Trophoblast cell (in vitro differentiated cells and primary cell): ENCODE data around the gene UGT1A4.

Experiments
- DNase-seq, 2 donors: peaks; one replicate each; pipeline ENCODE4 v3.0.0-alpha.2; 2016
- H2AFZ ChIP-seq: 2 replicates; pipeline ENCODE4 v1.6.1; 2013; ENCODE audit warnings: low read length, moderate library complexity, mild to moderate bottlenecking; ENCODE audit not compliant: insufficient read depth, poor library complexity
- H2AK5ac ChIP-seq: 2 replicates; pipeline ENCODE4 v1.6.1; 2013; ENCODE audit warnings: mild to moderate bottlenecking, low read length
- H2BK120ac ChIP-seq: 2 replicates; pipeline ENCODE4 v1.6.1; 2013; ENCODE audit warnings: low read length, mild to moderate bottlenecking, moderate library complexity; ENCODE audit not compliant: insufficient read depth, poor library complexity
- H2BK12ac ChIP-seq: 2 replicates; pipeline ENCODE4 v1.6.1; 2013; ENCODE audit warnings: mild to moderate bottlenecking, low read length, moderate library complexity
- H2BK5ac ChIP-seq: 2 replicates; pipeline ENCODE4 v1.6.1; 2013; ENCODE audit warnings: low read length, low read depth, moderate library complexity, mild to moderate bottlenecking; ENCODE audit not compliant: poor library complexity
- H3K14ac ChIP-seq: 2 replicates; pipeline ENCODE4 v1.6.1; 2013; ENCODE audit warnings: mild to moderate bottlenecking, low read length
- H3K18ac ChIP-seq: 2 replicates; pipeline ENCODE4 v1.6.1; 2013; ENCODE audit warnings: mild to moderate bottlenecking, low read length
- H3K23ac ChIP-seq: 2 replicates; pipeline ENCODE4 v1.6.1; 2013; ENCODE audit warnings: low read length
- H3K27ac ChIP-seq: 2 replicates; pipeline ENCODE4 v1.5.1; 2013; ENCODE audit warnings: low read depth, mild to moderate bottlenecking, inconsistent platforms, low read length, moderate library complexity
- H3K27me3 ChIP-seq: 2 replicates; pipeline ENCODE4 v1.6.1; 2013; ENCODE audit warnings: inconsistent platforms, mild to moderate bottlenecking, low read length, moderate library complexity; ENCODE audit not compliant: insufficient read depth
- H3K36me3 ChIP-seq, 2 experiments: 1 replicate in 1 of 2; 2 replicates in 1 of 2; pipeline ENCODE4 v1.6.1; 2013; ENCODE audit warnings: low read length in 2 of 2, mild to moderate bottlenecking in 2 of 2, moderate library complexity in 1 of 2; ENCODE audit not compliant: insufficient read depth in 2 of 2, control insufficient read depth in 1 of 2
- H3K4ac ChIP-seq: 2 replicates; pipeline ENCODE4 v1.6.1; 2013; ENCODE audit warnings: low read depth, mild to moderate bottlenecking, low read length, moderate library complexity
- H3K4me1 ChIP-seq, 2 experiments: 1 replicate in 1 of 2; 2 replicates in 1 of 2; pipeline ENCODE4 v1.6.1; 2013; ENCODE audit warnings: low read length in 2 of 2, mild to moderate bottlenecking in 2 of 2, moderate library complexity in 1 of 2; ENCODE audit not compliant: insufficient read depth in 2 of 2, control insufficient read depth in 1 of 2
- H3K4me2 ChIP-seq: 2 replicates; pipeline ENCODE4 v1.6.1; 2013; ENCODE audit warnings: inconsistent platforms, mild to moderate bottlenecking, low read length, moderate library complexity
- H3K4me3 ChIP-seq: 2 replicates; pipeline ENCODE4 v1.5.1; 2013; ENCODE audit warnings: mild to moderate bottlenecking, low read depth, low read length, inconsistent platforms
- H3K79me1 ChIP-seq: one replicate; pipeline ENCODE4 v1.6.1; 2013; ENCODE audit warnings: low read length
- H3K79me2 ChIP-seq: 2 replicates; pipeline ENCODE4 v1.6.1; 2013; ENCODE audit warnings: low read length, mild to moderate bottlenecking; ENCODE audit not compliant: control insufficient read depth, insufficient read depth, poor library complexity
- H3K9ac ChIP-seq: 2 replicates; pipeline ENCODE4 v1.6.1; 2013; ENCODE audit warnings: mild to moderate bottlenecking, low read length
- H3K9me3 ChIP-seq: 2 replicates; pipeline ENCODE4 v1.6.1; 2013; ENCODE audit warnings: low read depth, mild to moderate bottlenecking, control low read depth, inconsistent platforms, low read length; ENCODE audit not compliant: insufficient read depth
- H4K12ac ChIP-seq: 2 replicates; pipeline ENCODE4 v1.6.1; 2013; ENCODE audit warnings: low read depth, mild to moderate bottlenecking, low read length, moderate library complexity
- H4K8ac ChIP-seq: 2 replicates; pipeline ENCODE4 v1.6.1; 2013; ENCODE audit warnings: low read depth, mild to moderate bottlenecking, low read length, moderate library complexity
- H4K91ac ChIP-seq: one replicate; pipeline ENCODE4 v1.6.1; 2013; ENCODE audit warnings: low read depth, mild to moderate bottlenecking, low read length, moderate library complexity
- WGBS: extraction: QIAGEN DNeasy Blood & Tissue Kit; methylation state at CpG from one replicate; pipeline ENCODE4 v1.1.7; 2013; ENCODE audit warnings: missing lambda C conversion rate; ENCODE audit not compliant: insufficient read length, insufficient coverage; ENCODE audit errors: extremely low coverage; 5-methylcytosine and 5-hydroxymethylcytosine counted together

UGT1A4 gene

GRCh38 chr2:233793465-233794127 lies 75.1 kb downstream of the UGT1A4 start:
- H3K4me1 ChIP-seq, result no peaks in the 10 kb centered on the region
- no CpG with 5 or more reads among the region's 18 CpGs for WGBS
- H3K79me1 ChIP-seq, result no peaks in the 10 kb centered on the region
- H3K9ac ChIP-seq, result no peak overlapping the region
- H3K27ac ChIP-seq, result no peak overlapping the region
- H3K4me3 ChIP-seq, result no peak overlapping the region
- H2BK120ac ChIP-seq, result no peak overlapping the region
- H2BK5ac ChIP-seq, result no peak overlapping the region
- no peak overlapping the region for H2BK12ac ChIP-seq
- H3K14ac ChIP-seq, result no peak overlapping the region
- no peak overlapping the region for H3K18ac ChIP-seq
- H4K12ac ChIP-seq, result no peak overlapping the region
- H3K23ac ChIP-seq, result no peak overlapping the region
- no peaks in the 10 kb centered on the region for H3K79me2 ChIP-seq
- H4K8ac ChIP-seq, result no peak overlapping the region
- H3K36me3 ChIP-seq, result no peaks in the 10 kb centered on the region
- H2AFZ ChIP-seq, result no peak overlapping the region
- H4K91ac ChIP-seq, result no peak overlapping the region
- H3K4ac ChIP-seq, result no peak overlapping the region
- no peak overlapping the region for H3K4me2 ChIP-seq
- no peak for DNase-seq
- H2AK5ac ChIP-seq, result no peak overlapping the region
- H3K9me3 ChIP-seq, result peaks cover 19% of the 10 kb centered on the region
- no peaks in the 10 kb centered on the region for H3K27me3 ChIP-seq

GRCh38 chr2:233794128-233794658 lies 75.7 kb downstream of the UGT1A4 start:
- no peaks in the 10 kb centered on the region for H3K79me2 ChIP-seq
- H3K27me3 ChIP-seq, result no peaks in the 10 kb centered on the region
- H3K23ac ChIP-seq, result no peak overlapping the region
- no peak overlapping the region for H3K4me3 ChIP-seq
- H3K18ac ChIP-seq, result no peak overlapping the region
- no peak overlapping the region for H3K4ac ChIP-seq
- no peaks in the 10 kb centered on the region for H3K36me3 ChIP-seq
- no peak overlapping the region for H4K12ac ChIP-seq
- no peak overlapping the region for H2BK120ac ChIP-seq
- H3K4me1 ChIP-seq, result no peaks in the 10 kb centered on the region
- H4K91ac ChIP-seq, result no peak overlapping the region
- no peak overlapping the region for H2AFZ ChIP-seq
- no peak overlapping the region for H2BK5ac ChIP-seq
- H3K4me2 ChIP-seq, result no peak overlapping the region
- no peak overlapping the region for H3K9ac ChIP-seq
- H3K14ac ChIP-seq, result no peak overlapping the region
- H3K27ac ChIP-seq, result no peak overlapping the region
- no peak overlapping the region for H2BK12ac ChIP-seq
- WGBS, result no CpG with 5 or more reads among the region's 17 CpGs
- H3K79me1 ChIP-seq, result no peaks in the 10 kb centered on the region
- peaks cover 16% of the 10 kb centered on the region for H3K9me3 ChIP-seq
- no peak overlapping the region for H4K8ac ChIP-seq
- no peak overlapping the region for H2AK5ac ChIP-seq
- no peak for DNase-seq

- Histone ChIP-seq H3K23ac (no peak overlapping the region), H2AK5ac (no peak overlapping the region), H3K4me1 (no peaks in the 10 kb centered on the region), H2BK5ac (no peak overlapping the region), H3K4ac (no peak overlapping the region), H4K91ac (no peak overlapping the region), H3K79me2 (no peaks in the 10 kb centered on the region), H4K12ac (no peak overlapping the region), H2AFZ (no peak overlapping the region), H3K36me3 (no peaks in the 10 kb centered on the region), H2BK12ac (no peak overlapping the region), H3K9me3 (peaks cover 16% of the 10 kb centered on the region), H3K4me3 (no peak overlapping the region), H3K4me2 (no peak overlapping the region), H3K9ac (no peak overlapping the region), H3K79me1 (no peaks in the 10 kb centered on the region), H3K18ac (no peak overlapping the region), H3K14ac (no peak overlapping the region), H2BK120ac (no peak overlapping the region), H3K27me3 (no peaks in the 10 kb centered on the region), H4K8ac (no peak overlapping the region), H3K27ac (no peak overlapping the region)
- DNase-seq, result no peak
- WGBS, result no CpG with 5 or more reads among the region's 13 CpGs
Observed at GRCh38 chr2:233795735-233796171, 77.2 kb downstream of the UGT1A4 start.

GRCh38 chr2:233796254-233796653 lies 77.7 kb downstream of the UGT1A4 start:
- no peak for DNase-seq
- Histone ChIP-seq H3K79me2 (no peaks in the 10 kb centered on the region), H3K9ac (no peak overlapping the region), H2AFZ (no peak overlapping the region), H3K14ac (no peak overlapping the region), H3K4me1 (no peaks in the 10 kb centered on the region), H3K18ac (no peak overlapping the region), H4K91ac (no peak overlapping the region), H3K23ac (no peak overlapping the region), H3K4me2 (no peak overlapping the region), H3K4me3 (no peak overlapping the region), H3K27ac (no peak overlapping the region), H2AK5ac (no peak overlapping the region), H3K79me1 (no peaks in the 10 kb centered on the region), H4K8ac (no peak overlapping the region), H2BK12ac (no peak overlapping the region), H3K36me3 (no peaks in the 10 kb centered on the region), H2BK5ac (no peak overlapping the region), H3K27me3 (no peaks in the 10 kb centered on the region), H3K9me3 (peaks cover 15% of the 10 kb centered on the region), H4K12ac (no peak overlapping the region), H3K4ac (no peak overlapping the region), H2BK120ac (no peak overlapping the region)
- no CpG with 5 or more reads among the region's 9 CpGs for WGBS
